ENCODE measurements around the gene FYN. TPM values are rescaled to one million over a fixed set of nuclear protein-coding genes. Genes with fewer than 3 reads are reported as not detected.

FYN gene
- total and polyA plus RNA-seq, 2 of the 8 experiments (the other 6 are each of a cell fraction or from before 2014, with no cell fraction given): 46.8 to 97.2 TPM

DNA sequence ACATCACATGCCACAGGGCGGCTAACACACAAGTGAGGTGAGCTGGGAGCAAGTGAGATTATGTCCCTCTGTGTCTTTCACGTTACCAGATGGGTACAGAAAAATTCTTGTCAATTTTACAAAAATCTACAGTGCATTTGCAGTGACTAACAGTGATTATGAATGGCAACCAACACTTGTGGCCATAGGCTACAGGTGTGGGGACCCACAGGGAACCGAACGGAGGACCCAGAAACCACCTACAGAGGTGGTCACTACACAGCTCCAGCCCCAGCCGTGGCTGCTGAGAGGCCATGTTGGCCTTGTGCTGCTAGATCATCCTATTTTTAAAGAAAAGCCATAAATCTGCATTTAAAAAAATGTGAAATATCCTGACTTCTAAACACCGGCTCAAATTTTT, 50.2 kb downstream of the FYN start:
- H3K23ac ChIP-seq (ENCODE audit: insufficient read length): no peak overlapping the region
- H3K4me1 ChIP-seq (replicated peaks in 1 of 4; ENCODE audit: control insufficient read depth in 3 of 4, insufficient read depth in 4 of 4, low read length in 3 of 4): no peaks in the 10 kb centered on the region
- no peak overlapping the region for H2BK5ac ChIP-seq (ENCODE audit: low read depth, low read length)
- ChIA-PET CTCF (ENCODE audit: partially characterized antibody) (interaction anchor here (1.0 to 1.6 kb wide), 4 partner anchors 21 to 97 kb away, joined by 3 read pairs; no protein-coding TSS in a partner anchor), POLR2A (ENCODE audit: partially characterized antibody) (no interaction called here)
- H2AK5ac ChIP-seq (ENCODE audit: low read depth, low read length): no peak overlapping the region
- H3K23me2 ChIP-seq (ENCODE audit: low read depth, low read length): no peaks in the 10 kb centered on the region
- no peak overlapping the region for H2AFZ ChIP-seq (ENCODE audit: low read length)
- no peak overlapping the region for H2BK120ac ChIP-seq (replicated peaks; ENCODE audit: low read depth, low read length)
- no peaks in the 10 kb centered on the region; a peak in 1 of 8 replicates for H3K36me3 ChIP-seq (ENCODE audit: control insufficient read depth in 2 of 4, insufficient read depth in 4 of 4, low read length in 3 of 4)
- H4K8ac ChIP-seq (ENCODE audit: extremely low read depth, insufficient read depth, low read length): peak overlapping the region; percentile 3; the same call in 1 of the 2 replicates
- DNase-seq (ENCODE audit: low read depth in 1 of 2, low spot score in 2 of 2): no peak
- no peak overlapping the region for H3K27ac ChIP-seq (ENCODE audit: low read depth, low read length)
- H3K56ac ChIP-seq (replicated peaks; ENCODE audit: insufficient read length, low read depth, low read length): no peak overlapping the region
- no peak overlapping the region for H2BK20ac ChIP-seq (ENCODE audit: low read length)
- peaks cover 4 to 10% of the 10 kb centered on the region in 2 experiments; a peak in 3 of 4 replicates for H3K79me2 ChIP-seq (ENCODE audit: control insufficient read depth in 1 of 2, insufficient read depth in 2 of 2, low read length in 2 of 2)
- no peak overlapping the region for H3K4me2 ChIP-seq (ENCODE audit: insufficient read depth in 1 of 2, low read depth in 2 of 2, low read length in 2 of 2)
- no peak overlapping the region for H3K9ac ChIP-seq (replicated peaks in 1 of 4; ENCODE audit: extremely low read depth in 1 of 4, low read depth in 3 of 4, low read length in 3 of 4)
- no peak for FAIRE-seq
- no peak overlapping the region for H3K4ac ChIP-seq (replicated peaks; ENCODE audit: insufficient read length, low read depth, low read length)
- 82% methylated on average over 6 of the region's 6 CpGs; no CpG with 5 or more reads in 1 of the 2 experiments for WGBS, 2 experiments (ENCODE audit: extremely low coverage in 1 of 2, insufficient coverage in 1 of 2, insufficient read length in 1 of 2, insufficient replicate concordance in 2 of 2, low coverage in 1 of 2, low lambda C conversion rate in 2 of 2, missing lambda C conversion rate in 1 of 2)
- H3K14ac ChIP-seq (ENCODE audit: insufficient read length): no peak overlapping the region
- H3K9me3 ChIP-seq (ENCODE audit: insufficient read depth in 2 of 2, low read depth in 1 of 2, low read length in 1 of 2): peaks cover 5 to 9% of the 10 kb centered on the region in 2 experiments; a peak in 3 of 4 replicates
- no peak overlapping the region for H3K4me3 ChIP-seq (ENCODE audit: extremely low read depth in 1 of 4, insufficient read depth in 2 of 4, low read depth in 3 of 4, low read length in 4 of 4)
- no peak overlapping the region for H3K18ac ChIP-seq (ENCODE audit: extremely low read depth, low read length)
- H4K91ac ChIP-seq (replicated peaks; ENCODE audit: insufficient read length, low read length): no peak overlapping the region
- no peak overlapping the region for H4K5ac ChIP-seq (ENCODE audit: insufficient read length, low read depth, low read length)
- H3K27me3 ChIP-seq (replicated peaks in 1 of 4; ENCODE audit: control insufficient read depth in 3 of 4, extremely low read depth in 1 of 4, insufficient read depth in 3 of 4, low read length in 3 of 4): no peaks in the 10 kb centered on the region
- peaks cover 0 to 1% of the 10 kb centered on the region in 2 experiments for H4K20me1 ChIP-seq (replicated peaks in 1 of 2; ENCODE audit: control insufficient read depth in 1 of 2, insufficient read depth in 2 of 2, low read length in 2 of 2)
- H2BK15ac ChIP-seq (ENCODE audit: low read length): no peak overlapping the region
- H2BK12ac ChIP-seq (ENCODE audit: low read depth, low read length): no peak overlapping the region
- peaks cover 6% of the 10 kb centered on the region for H3K79me1 ChIP-seq (ENCODE audit: low read depth, low read length)
- TF ChIP-seq POLR2A (IDR thresholded peaks at IDR 0.05; ENCODE audit: control extremely low read depth in 1 of 2, low read depth in 2 of 2, low read length in 2 of 2): no peak
- TF ChIP-seq CBX5 (IDR thresholded peaks at IDR 0.05; ENCODE audit: low read depth, low read length): no peak
- TF ChIP-seq POU5F1 (IDR thresholded peaks at IDR 0.05; ENCODE audit: low read depth, low read length): no peak
- TF ChIP-seq TEAD4 (IDR thresholded peaks at IDR 0.05; ENCODE audit: low read depth, low read length): no peak
- TF ChIP-seq SIRT6 (IDR thresholded peaks at IDR 0.05; ENCODE audit: low read length): no peak
- no peak for TF ChIP-seq HDAC6 (IDR thresholded peaks at IDR 0.05; ENCODE audit: low read depth, low read length)
- TF ChIP-seq USF2 (IDR thresholded peaks at IDR 0.05; ENCODE audit: low read length): no peak
- no peak for TF ChIP-seq TBP (IDR thresholded peaks at IDR 0.05; ENCODE audit: low read depth, low read length)
- TF ChIP-seq SP1 (IDR thresholded peaks at IDR 0.05; ENCODE audit: low read depth, low read length): no peak
- TF ChIP-seq FOSL1 (IDR thresholded peaks at IDR 0.05; ENCODE audit: insufficient read depth, low read depth, low read length): no peak
- TF ChIP-seq EP300 (IDR thresholded peaks at IDR 0.05; ENCODE audit: borderline replicate concordance in 1 of 2, low read depth in 2 of 2, low read length in 2 of 2): no peak
- no peak for TF ChIP-seq EZH2 (IDR thresholded peaks at IDR 0.05; ENCODE audit: low read depth, low read length, severe bottlenecking)
- no peak for TF ChIP-seq E2F6 (IDR thresholded peaks at IDR 0.05)
